Neutrophil (primary cell): ENCODE measurements around the gene NFE2L1.
"Not testable (repeated sequence)": the region's sequence is repeated elsewhere in the genome, so short reads cannot be mapped to it uniquely, and the experiment has no call there.

Experiments
- H3K27ac ChIP-seq: fragments of 200-600 bp; sonication (generic); 2 replicates; pipeline ENCODE4 v1.5.1; 2016; ENCODE audit warnings: mild to moderate bottlenecking, moderate library complexity
- H3K27me3 ChIP-seq: fragments of 200-600 bp; sonication (generic); 2 replicates; pipeline ENCODE4 v1.6.0; 2016; ENCODE audit warnings: mild to moderate bottlenecking
- H3K36me3 ChIP-seq: fragments of 200-600 bp; sonication (generic); 2 replicates; pipeline ENCODE4 v1.5.1; 2017
- H3K4me1 ChIP-seq, 2 experiments: fragments of 200-600 bp in 1 of 2; sonication (generic) in 1 of 2; 1 replicate in 1 of 2; 2 replicates in 1 of 2; pipeline versions ENCODE4 v1.5.1 to v1.6.1; 2013 to 2016; ENCODE audit warnings: low read depth in 1 of 2, low read length in 1 of 2, mild to moderate bottlenecking in 1 of 2, moderate library complexity in 1 of 2; ENCODE audit not compliant: control insufficient read depth in 1 of 2, insufficient read depth in 1 of 2
- H3K4me3 ChIP-seq, 2 experiments: fragments of 200-600 bp in 1 of 2; sonication (generic) in 1 of 2; 1 replicate in 1 of 2; 2 replicates in 1 of 2; pipeline ENCODE4 v1.5.1; 2013 to 2016; ENCODE audit warnings: low read depth in 1 of 2, low read length in 1 of 2, mild to moderate bottlenecking in 1 of 2, moderate library complexity in 1 of 2
- H3K9me3 ChIP-seq: fragments of 200-600 bp; sonication (generic); 2 replicates; pipeline ENCODE4 v1.5.1; 2016
- CTCF ChIP-seq: fragments of 200-600 bp; sonication (generic); IDR thresholded peaks from 2 replicates; pipeline ENCODE4 v1.5.1; 2016; ENCODE audit warnings: antibody characterized with exemption

Gene NFE2L1

GRCh38 chr17:48070195-48070594 is 22.0 kb downstream of the NFE2L1 start:
- TF ChIP-seq CTCF = no peak
- H3K4me1 ChIP-seq = no peaks in the 10 kb centered on the region
- H3K27me3 ChIP-seq = no peaks in the 10 kb centered on the region
- H3K9me3 ChIP-seq = no peaks in the 10 kb centered on the region
- no peak overlapping the region for H3K27ac ChIP-seq
- H3K36me3 ChIP-seq = peaks cover 75% of the 10 kb centered on the region
- no peak overlapping the region for H3K4me3 ChIP-seq

GRCh38 chr17:48071654-48072053 is 23.5 kb downstream of the NFE2L1 start:
- Histone ChIP-seq H3K27ac (no peak overlapping the region), H3K9me3 (no peaks in the 10 kb centered on the region), H3K36me3 (peaks cover 87% of the 10 kb centered on the region)

GRCh38 chr17:48072811-48073210 is 24.7 kb downstream of the NFE2L1 start:
- not testable (repeated sequence) for H3K4me1 ChIP-seq, H3K4me3 ChIP-seq, H3K27me3 ChIP-seq, H3K9me3 ChIP-seq, H3K27ac ChIP-seq
- peaks cover 81% of the 10 kb centered on the region for H3K36me3 ChIP-seq

More at GRCh38 chr17:48071654-48072053, 23.5 kb downstream of the NFE2L1 start:
- Histone ChIP-seq H3K4me3 (no peak overlapping the region), H3K4me1 (no peaks in the 10 kb centered on the region), H3K27me3 (no peaks in the 10 kb centered on the region)
- TF ChIP-seq CTCF = no peak

- H3K4me3 ChIP-seq, H3K9me3 ChIP-seq, H3K27ac ChIP-seq, H3K27me3 ChIP-seq, H3K4me1 ChIP-seq: not testable (repeated sequence)
- peaks cover 73% of the 10 kb centered on the region for H3K36me3 ChIP-seq
These were observed 25.5 kb downstream of the NFE2L1 start for GRCh38 chr17:48073566-48074094.

GRCh38 chr17:48074322-48075081 is 26.3 kb downstream of the NFE2L1 start:
- H3K27me3 ChIP-seq = no peaks in the 10 kb centered on the region
- peak; percentile 77 for TF ChIP-seq CTCF
- no peaks in the 10 kb centered on the region for H3K9me3 ChIP-seq
- no peak overlapping the region for H3K27ac ChIP-seq
- no peaks in the 10 kb centered on the region for H3K4me1 ChIP-seq
- H3K36me3 ChIP-seq = peaks cover 64% of the 10 kb centered on the region
- no peak overlapping the region for H3K4me3 ChIP-seq

GRCh38 chr17:48077152-48077551 is 29.0 kb downstream of the NFE2L1 start:
- H3K27me3 ChIP-seq, H3K4me1 ChIP-seq, H3K27ac ChIP-seq, H3K4me3 ChIP-seq, H3K9me3 ChIP-seq: not testable (repeated sequence)
- H3K36me3 ChIP-seq = peaks cover 42% of the 10 kb centered on the region

- H3K4me3 ChIP-seq = no peak overlapping the region
- no peaks in the 10 kb centered on the region for H3K27me3 ChIP-seq
- TF ChIP-seq CTCF = no peak
- no peaks in the 10 kb centered on the region for H3K36me3 ChIP-seq
- H3K27ac ChIP-seq = no peak overlapping the region
- H3K9me3 ChIP-seq = no peaks in the 10 kb centered on the region
- no peaks in the 10 kb centered on the region for H3K4me1 ChIP-seq
These were observed 33.7 kb downstream of the NFE2L1 start for GRCh38 chr17:48081858-48082257.
